WTC11 (cell line): ENCODE results near the gene ZBTB16.

Source experiments
- CBFB ChIP-seq: sonication (generic); formaldehyde crosslinking; IDR thresholded peaks from 2 replicates; pipeline ENCODE4 v1.8.1; 2022; ENCODE audit warnings: mild to moderate bottlenecking, low read depth, missing genetic modification reagents
- NR3C1 ChIP-seq: sonication (generic); formaldehyde crosslinking; conservative IDR thresholded peaks from 2 replicates; pipeline ENCODE4 v1.8.1; 2023; ENCODE audit warnings: low read depth, mild to moderate bottlenecking, missing genetic modification reagents
- TF ChIP-seq, protein P1 (sequence below): sonication (generic); formaldehyde crosslinking; IDR thresholded peaks from 2 replicates; pipeline ENCODE4 v1.8.1; 2023; ENCODE audit warnings: mild to moderate bottlenecking, missing genetic modification reagents, borderline replicate concordance
- TF ChIP-seq, protein P2 (sequence below): sonication (generic); formaldehyde crosslinking; IDR thresholded peaks from 2 replicates; pipeline ENCODE4 v1.8.1; 2022; ENCODE audit warnings: mild to moderate bottlenecking, moderate library complexity, missing genetic modification reagents
- TF ChIP-seq, protein P3 (sequence below): sonication (generic); formaldehyde crosslinking; IDR thresholded peaks from 2 replicates; pipeline ENCODE4 v1.8.1; 2023; ENCODE audit warnings: mild to moderate bottlenecking, missing genetic modification reagents, moderate library complexity
- TF ChIP-seq, protein P4 (sequence below): fragments of 200-600 bp; IDR thresholded peaks from 2 replicates; pipeline ENCODE4 v1.8.0; 2022; ENCODE audit warnings: antibody characterized with exemption

DNA sequence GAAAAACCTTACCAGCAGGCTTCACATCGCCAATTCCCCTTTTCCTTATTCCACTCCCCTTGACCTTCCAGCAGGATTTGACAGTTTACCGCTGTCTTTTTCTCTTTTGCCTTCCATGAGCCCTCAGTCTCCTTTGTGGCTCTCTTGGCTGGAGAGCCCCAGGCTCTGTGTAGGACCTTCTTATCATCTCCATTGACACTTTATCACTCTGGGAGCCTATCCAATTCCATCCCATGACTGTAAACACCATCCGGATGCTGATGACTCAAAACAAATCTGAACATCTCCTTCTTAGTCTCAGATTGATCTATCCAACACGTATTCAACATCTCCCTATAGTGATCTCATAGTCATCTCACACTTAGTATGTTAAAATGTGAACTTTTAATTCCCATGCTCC lies 48.6 kb upstream of the ZBTB16 start:
- TF ChIP-seq, protein P1, sequence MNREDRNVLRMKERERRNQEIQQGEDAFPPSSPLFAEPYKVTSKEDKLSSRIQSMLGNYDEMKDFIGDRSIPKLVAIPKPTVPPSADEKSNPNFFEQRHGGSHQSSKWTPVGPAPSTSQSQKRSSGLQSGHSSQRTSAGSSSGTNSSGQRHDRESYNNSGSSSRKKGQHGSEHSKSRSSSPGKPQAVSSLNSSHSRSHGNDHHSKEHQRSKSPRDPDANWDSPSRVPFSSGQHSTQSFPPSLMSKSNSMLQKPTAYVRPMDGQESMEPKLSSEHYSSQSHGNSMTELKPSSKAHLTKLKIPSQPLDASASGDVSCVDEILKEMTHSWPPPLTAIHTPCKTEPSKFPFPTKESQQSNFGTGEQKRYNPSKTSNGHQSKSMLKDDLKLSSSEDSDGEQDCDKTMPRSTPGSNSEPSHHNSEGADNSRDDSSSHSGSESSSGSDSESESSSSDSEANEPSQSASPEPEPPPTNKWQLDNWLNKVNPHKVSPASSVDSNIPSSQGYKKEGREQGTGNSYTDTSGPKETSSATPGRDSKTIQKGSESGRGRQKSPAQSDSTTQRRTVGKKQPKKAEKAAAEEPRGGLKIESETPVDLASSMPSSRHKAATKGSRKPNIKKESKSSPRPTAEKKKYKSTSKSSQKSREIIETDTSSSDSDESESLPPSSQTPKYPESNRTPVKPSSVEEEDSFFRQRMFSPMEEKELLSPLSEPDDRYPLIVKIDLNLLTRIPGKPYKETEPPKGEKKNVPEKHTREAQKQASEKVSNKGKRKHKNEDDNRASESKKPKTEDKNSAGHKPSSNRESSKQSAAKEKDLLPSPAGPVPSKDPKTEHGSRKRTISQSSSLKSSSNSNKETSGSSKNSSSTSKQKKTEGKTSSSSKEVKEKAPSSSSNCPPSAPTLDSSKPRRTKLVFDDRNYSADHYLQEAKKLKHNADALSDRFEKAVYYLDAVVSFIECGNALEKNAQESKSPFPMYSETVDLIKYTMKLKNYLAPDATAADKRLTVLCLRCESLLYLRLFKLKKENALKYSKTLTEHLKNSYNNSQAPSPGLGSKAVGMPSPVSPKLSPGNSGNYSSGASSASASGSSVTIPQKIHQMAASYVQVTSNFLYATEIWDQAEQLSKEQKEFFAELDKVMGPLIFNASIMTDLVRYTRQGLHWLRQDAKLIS, result no peak
- TF ChIP-seq, protein P2, sequence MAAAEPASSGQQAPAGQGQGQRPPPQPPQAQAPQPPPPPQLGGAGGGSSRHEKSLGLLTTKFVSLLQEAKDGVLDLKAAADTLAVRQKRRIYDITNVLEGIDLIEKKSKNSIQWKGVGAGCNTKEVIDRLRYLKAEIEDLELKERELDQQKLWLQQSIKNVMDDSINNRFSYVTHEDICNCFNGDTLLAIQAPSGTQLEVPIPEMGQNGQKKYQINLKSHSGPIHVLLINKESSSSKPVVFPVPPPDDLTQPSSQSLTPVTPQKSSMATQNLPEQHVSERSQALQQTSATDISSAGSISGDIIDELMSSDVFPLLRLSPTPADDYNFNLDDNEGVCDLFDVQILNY, result no peak
- TF ChIP-seq, protein P3, sequence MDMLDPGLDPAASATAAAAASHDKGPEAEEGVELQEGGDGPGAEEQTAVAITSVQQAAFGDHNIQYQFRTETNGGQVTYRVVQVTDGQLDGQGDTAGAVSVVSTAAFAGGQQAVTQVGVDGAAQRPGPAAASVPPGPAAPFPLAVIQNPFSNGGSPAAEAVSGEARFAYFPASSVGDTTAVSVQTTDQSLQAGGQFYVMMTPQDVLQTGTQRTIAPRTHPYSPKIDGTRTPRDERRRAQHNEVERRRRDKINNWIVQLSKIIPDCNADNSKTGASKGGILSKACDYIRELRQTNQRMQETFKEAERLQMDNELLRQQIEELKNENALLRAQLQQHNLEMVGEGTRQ (CRISPR knock-in tag), result no peak
- TF ChIP-seq CBFB (CRISPR knock-in tag) (no peak), NR3C1 (CRISPR knock-in tag) (no peak)
- TF ChIP-seq, protein P4, sequence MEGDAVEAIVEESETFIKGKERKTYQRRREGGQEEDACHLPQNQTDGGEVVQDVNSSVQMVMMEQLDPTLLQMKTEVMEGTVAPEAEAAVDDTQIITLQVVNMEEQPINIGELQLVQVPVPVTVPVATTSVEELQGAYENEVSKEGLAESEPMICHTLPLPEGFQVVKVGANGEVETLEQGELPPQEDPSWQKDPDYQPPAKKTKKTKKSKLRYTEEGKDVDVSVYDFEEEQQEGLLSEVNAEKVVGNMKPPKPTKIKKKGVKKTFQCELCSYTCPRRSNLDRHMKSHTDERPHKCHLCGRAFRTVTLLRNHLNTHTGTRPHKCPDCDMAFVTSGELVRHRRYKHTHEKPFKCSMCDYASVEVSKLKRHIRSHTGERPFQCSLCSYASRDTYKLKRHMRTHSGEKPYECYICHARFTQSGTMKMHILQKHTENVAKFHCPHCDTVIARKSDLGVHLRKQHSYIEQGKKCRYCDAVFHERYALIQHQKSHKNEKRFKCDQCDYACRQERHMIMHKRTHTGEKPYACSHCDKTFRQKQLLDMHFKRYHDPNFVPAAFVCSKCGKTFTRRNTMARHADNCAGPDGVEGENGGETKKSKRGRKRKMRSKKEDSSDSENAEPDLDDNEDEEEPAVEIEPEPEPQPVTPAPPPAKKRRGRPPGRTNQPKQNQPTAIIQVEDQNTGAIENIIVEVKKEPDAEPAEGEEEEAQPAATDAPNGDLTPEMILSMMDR, result no peak
